Endothelial cell (in vitro differentiated cells): ENCODE data around the gene SLC28A1. TPM values are rescaled to one million over a fixed set of nuclear protein-coding genes. Genes with fewer than 3 reads are reported as not detected.

Experiments used
- DNase-seq: peaks from one replicate; pipeline ENCODE4 v3.0.0; 2021; ENCODE audit warnings: low spot score
- H3K27ac Mint-ChIP-seq: one replicate; pipeline ENCODE4 v1.8.0; 2021; ENCODE audit warnings: mixed read lengths, inconsistent platforms; ENCODE audit not compliant: unreplicated experiment
- H3K27me3 Mint-ChIP-seq: one replicate; pipeline ENCODE4 v1.8.0; 2021; ENCODE audit warnings: mild to moderate bottlenecking, moderate library complexity, mixed read lengths, inconsistent platforms; ENCODE audit not compliant: unreplicated experiment
- H3K36me3 Mint-ChIP-seq: one replicate; pipeline ENCODE4 v1.8.0; 2021; ENCODE audit warnings: mild to moderate bottlenecking, low read depth, mixed read lengths, inconsistent platforms; ENCODE audit not compliant: unreplicated experiment
- H3K4me1 Mint-ChIP-seq: one replicate; pipeline ENCODE4 v1.8.0; 2021; ENCODE audit warnings: mild to moderate bottlenecking, mixed read lengths, inconsistent platforms; ENCODE audit not compliant: unreplicated experiment
- H3K4me3 Mint-ChIP-seq: one replicate; pipeline ENCODE4 v1.8.0; 2021; ENCODE audit warnings: mild to moderate bottlenecking, mixed read lengths, inconsistent platforms; ENCODE audit not compliant: unreplicated experiment
- H3K9me3 Mint-ChIP-seq: one replicate; pipeline ENCODE4 v1.8.0; 2021; ENCODE audit warnings: mixed read lengths, inconsistent platforms; ENCODE audit not compliant: unreplicated experiment
- CTCF ChIP-seq: fragments of 200-600 bp; sonication (generic); IDR thresholded peaks from one replicate; pipeline ENCODE4 v1.5.0; 2021; ENCODE audit warnings: antibody characterized with exemption; ENCODE audit not compliant: unreplicated experiment
- total RNA-seq: library from RNA; stranded (reverse); fragmentation: NEBNext Ultra II Directional; extraction: Animal tissue kit (Norgen Biotek cat#: 25700); gene quantifications from one replicate; pipeline ENCODE4 v1.2.1, GENCODE V29; 2021; ENCODE audit not compliant: unreplicated experiment

The SLC28A1 gene
- total RNA-seq, 1 donor from 2014 or later: not detected

DNA sequence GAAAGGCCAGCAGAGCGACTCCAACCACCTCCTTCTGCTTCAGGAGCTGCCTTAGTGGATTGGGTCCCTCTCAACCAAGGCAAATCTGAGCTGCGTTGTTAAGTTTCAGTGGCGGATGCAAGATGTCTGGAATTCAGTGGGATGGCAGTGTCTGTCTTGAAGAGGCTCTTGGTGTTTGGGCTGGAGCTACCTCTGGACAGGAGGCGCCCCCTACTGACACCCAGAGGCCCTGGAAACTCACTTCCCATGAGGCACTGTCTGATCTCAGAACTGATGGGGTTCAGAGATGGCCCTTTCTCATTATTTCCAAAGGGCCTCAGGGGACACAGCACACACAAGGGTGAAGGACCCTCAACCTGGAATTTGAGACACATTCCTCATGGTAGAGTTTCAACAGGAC, 6.0 kb upstream of the SLC28A1 start:
- Mint-ChIP-seq H3K4me3 (no peak overlapping the region), H3K9me3 (no peaks in the 10 kb centered on the region), H3K27me3 (peaks cover 2% of the 10 kb centered on the region), H3K4me1 (peaks cover 16% of the 10 kb centered on the region), H3K27ac (no peak overlapping the region), H3K36me3 (no peaks in the 10 kb centered on the region)
- DNase-seq: peak; percentile 59
- TF ChIP-seq CTCF: no peak

GRCh38 chr15:84879088-84879780, 5.2 kb upstream of the SLC28A1 start:
- Mint-ChIP-seq H3K4me1 (peaks cover 13% of the 10 kb centered on the region), H3K4me3 (no peak overlapping the region), H3K27me3 (peaks cover 2% of the 10 kb centered on the region), H3K9me3 (no peaks in the 10 kb centered on the region), H3K36me3 (no peaks in the 10 kb centered on the region), H3K27ac (no peak overlapping the region)
- no peak for DNase-seq
- no peak for TF ChIP-seq CTCF

- no peaks in the 10 kb centered on the region for H3K36me3 Mint-ChIP-seq
- peaks cover 13% of the 10 kb centered on the region for H3K4me1 Mint-ChIP-seq
- peak overlapping the region; percentile 21 for H3K27ac Mint-ChIP-seq
- DNase-seq: no peak
- no peak for TF ChIP-seq CTCF
- H3K4me3 Mint-ChIP-seq: no peak overlapping the region
- H3K9me3 Mint-ChIP-seq: no peaks in the 10 kb centered on the region
- peaks cover 2% of the 10 kb centered on the region for H3K27me3 Mint-ChIP-seq
These were observed 4.5 kb upstream of the SLC28A1 start for GRCh38 chr15:84880007-84880406.

DNA sequence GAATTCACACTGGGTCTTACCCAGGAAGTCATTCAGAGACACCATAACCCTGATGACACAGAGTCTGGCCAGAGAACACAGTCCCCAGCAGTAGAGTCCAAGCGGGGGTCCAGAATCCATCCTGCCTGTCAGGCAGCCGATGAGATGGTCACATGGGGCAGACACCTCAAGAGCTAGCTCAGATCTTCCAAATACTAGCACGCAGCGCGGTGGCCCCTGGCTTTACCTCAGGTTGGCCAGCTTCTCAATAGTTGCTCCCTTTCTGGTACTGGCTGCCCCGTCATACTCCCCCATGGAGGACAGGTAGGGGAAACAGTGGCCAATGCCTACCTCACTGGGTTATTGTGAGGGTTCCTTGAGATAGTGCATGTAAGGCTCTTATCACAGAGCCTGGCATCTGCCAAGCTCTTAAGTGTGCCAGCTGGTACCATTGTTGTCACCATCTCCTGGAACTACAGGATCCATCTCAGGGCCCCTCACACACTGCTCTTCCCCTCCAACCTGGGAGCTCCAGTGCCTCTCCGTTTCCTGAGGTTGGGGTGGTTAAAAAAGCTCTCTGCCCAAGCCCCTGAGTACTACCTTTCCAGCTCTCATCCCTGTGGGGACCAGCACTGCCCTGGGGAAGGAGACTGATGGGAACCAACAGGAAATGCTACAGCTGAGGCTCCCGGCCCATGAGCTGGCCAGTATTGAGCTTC, 3.5 kb upstream of the SLC28A1 start:
- no peak for DNase-seq
- Mint-ChIP-seq H3K4me3 (no peak overlapping the region), H3K36me3 (no peaks in the 10 kb centered on the region), H3K9me3 (no peaks in the 10 kb centered on the region), H3K27ac (no peak overlapping the region), H3K4me1 (peaks cover 13% of the 10 kb centered on the region), H3K27me3 (peaks cover 2% of the 10 kb centered on the region)
- TF ChIP-seq CTCF: no peak

- Mint-ChIP-seq H3K4me1 (peaks cover 12% of the 10 kb centered on the region), H3K4me3 (no peak overlapping the region), H3K36me3 (no peaks in the 10 kb centered on the region), H3K27ac (no peak overlapping the region), H3K9me3 (no peaks in the 10 kb centered on the region), H3K27me3 (peaks cover 4% of the 10 kb centered on the region)
- DNase-seq: no peak
- no peak for TF ChIP-seq CTCF
These were observed 3.0 kb upstream of the SLC28A1 start for GRCh38 chr15:84881520-84881830.
